Fibroblast of skin of right biceps (primary cell): ENCODE results near the gene CA6.
"Not testable (repeated sequence)": the region's sequence is repeated elsewhere in the genome, so short reads cannot be mapped to it uniquely, and the experiment has no call there.

ENCODE experiments used
- DNase-seq: peaks from one replicate; pipeline ENCODE4 v3.0.0-alpha.2; 2013

CA6 gene

GRCh38 chr1:8930116-8930515, 15.6 kb upstream of the CA6 start:
- DNase-seq = no peak

- DNase-seq = not testable (repeated sequence)
Measured at GRCh38 chr1:8937051-8937450, 8.6 kb upstream of the CA6 start.

DNA sequence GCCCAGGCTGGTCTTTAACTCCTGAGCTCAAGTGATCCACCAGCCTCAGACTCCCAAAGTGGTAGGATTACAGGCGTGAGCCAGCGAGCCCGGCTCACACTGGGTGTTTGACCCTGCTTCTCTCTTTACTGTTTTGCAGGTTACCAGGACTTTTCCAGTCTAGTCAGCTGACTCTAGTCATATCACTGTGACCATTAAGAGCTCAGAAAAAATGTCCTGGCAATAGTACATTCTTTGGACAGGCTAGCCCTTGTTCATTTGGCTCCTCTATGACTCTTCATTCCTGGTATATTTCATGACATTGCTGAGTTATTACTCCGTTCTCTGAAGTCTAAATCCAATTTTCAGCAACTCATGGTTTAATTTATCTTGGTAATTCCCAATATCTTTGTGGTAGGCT, 8.0 kb upstream of the CA6 start:
- DNase-seq = no peak

DNA sequence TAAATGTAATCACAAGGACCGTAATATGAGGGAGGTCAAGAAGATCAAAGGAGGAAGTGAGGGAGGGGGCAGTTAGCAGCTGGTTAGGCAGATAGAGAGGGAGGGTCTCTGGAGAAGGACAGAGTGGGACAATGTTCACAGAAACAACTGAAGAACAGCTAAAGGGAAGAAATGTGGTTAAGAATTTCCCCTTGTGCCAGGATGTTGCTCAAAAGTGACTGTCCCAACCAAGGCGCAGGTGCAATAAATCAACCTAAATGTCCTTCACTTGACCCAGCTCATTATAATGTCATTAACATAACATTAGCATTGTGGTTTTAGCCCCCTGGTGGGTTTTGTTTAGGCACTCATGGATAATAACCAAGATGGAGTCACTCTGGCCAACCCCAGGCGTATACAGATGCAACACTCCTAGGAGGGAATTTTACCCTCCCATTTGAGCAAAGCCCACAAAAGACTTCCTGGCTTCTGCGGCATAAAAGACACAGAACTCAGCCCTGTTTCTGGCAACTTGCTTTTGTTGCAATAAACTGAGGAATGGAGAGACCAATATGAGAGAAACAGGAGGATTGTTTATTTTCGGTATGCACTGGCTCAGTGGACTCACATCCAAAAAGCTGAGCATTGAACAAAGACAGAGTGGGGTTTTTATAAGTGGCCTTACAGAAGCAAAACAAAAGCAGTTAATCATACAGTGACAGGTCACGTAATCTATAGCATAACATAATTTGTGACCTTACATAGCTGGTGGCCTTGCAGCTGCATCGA, 7.3 kb upstream of the CA6 start:
- no peak for DNase-seq

GRCh38 chr1:8939000-8939265, 6.7 kb upstream of the CA6 start:
- no peak for DNase-seq

- DNase-seq = peak; percentile 52
Measured at GRCh38 chr1:8939362-8939995, 6.2 kb upstream of the CA6 start.

DNA sequence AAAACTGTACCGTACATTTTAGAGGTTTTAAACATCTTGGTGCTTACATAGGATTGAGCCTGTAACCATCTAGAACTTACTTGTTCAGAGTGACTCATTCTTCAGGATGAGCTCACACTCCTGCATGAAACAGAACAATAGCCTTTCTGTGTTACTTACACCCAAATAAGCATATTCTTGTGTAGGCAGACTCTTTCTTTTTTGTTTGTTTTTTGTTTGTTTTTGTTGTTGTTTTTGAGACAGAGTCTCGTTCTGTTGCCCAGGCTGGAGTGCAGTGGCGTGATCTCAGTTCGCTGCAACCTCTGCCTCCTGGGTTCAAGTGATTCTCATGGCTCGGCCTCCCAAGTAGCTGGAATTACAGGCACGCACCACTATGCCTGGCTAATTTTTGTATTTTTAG, 3.8 kb upstream of the CA6 start:
- peak; percentile 70 for DNase-seq

- DNase-seq = peak; percentile 10
Measured at GRCh38 chr1:8943498-8944405, 1.9 kb upstream of the CA6 start.

GRCh38 chr1:8947127-8947691, 1.5 kb downstream of the CA6 start:
- DNase-seq = no peak

- DNase-seq = no peak
Measured at GRCh38 chr1:8950309-8950708, 4.6 kb downstream of the CA6 start.

DNA sequence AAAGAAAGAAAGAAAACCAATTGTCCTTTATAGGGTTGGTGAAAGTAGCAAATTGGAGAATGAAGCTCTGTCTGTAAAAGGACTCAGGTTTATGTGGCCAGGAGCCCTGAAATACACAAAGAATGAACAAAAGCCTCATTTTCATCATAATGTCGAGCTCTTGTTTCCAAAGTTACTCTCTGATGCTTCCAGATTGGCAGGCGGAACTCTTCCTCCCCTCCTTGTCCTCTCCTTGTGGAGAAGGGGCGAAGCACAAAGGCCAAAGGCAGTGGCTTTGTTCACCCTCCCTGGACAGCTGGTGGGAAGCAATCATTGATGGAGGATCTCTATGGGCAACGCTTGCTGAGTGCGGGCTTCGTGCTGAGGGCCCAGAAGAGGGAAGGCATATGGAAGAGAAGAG, 5.6 kb downstream of the CA6 start:
- no peak for DNase-seq

DNA sequence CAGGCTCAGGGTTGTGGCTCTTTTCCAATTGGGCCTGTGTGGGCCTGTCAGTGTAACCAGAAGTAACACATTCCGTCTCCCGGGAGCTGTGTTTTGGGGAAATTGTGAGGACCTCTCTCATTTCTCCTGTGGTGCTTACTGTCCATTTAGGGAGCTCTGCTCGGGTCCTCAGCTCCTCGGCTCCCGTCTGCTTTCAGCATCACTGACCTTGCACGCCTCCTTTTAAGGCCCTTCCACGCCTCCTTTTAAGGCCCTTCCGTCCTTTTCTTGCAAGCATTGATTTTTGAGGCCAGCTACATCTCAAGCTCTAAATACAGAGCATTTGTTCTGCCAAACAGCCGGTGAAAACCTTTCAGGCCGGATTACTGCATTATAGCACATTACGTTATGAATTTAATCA, 9.7 kb downstream of the CA6 start:
- DNase-seq = no peak

DNA sequence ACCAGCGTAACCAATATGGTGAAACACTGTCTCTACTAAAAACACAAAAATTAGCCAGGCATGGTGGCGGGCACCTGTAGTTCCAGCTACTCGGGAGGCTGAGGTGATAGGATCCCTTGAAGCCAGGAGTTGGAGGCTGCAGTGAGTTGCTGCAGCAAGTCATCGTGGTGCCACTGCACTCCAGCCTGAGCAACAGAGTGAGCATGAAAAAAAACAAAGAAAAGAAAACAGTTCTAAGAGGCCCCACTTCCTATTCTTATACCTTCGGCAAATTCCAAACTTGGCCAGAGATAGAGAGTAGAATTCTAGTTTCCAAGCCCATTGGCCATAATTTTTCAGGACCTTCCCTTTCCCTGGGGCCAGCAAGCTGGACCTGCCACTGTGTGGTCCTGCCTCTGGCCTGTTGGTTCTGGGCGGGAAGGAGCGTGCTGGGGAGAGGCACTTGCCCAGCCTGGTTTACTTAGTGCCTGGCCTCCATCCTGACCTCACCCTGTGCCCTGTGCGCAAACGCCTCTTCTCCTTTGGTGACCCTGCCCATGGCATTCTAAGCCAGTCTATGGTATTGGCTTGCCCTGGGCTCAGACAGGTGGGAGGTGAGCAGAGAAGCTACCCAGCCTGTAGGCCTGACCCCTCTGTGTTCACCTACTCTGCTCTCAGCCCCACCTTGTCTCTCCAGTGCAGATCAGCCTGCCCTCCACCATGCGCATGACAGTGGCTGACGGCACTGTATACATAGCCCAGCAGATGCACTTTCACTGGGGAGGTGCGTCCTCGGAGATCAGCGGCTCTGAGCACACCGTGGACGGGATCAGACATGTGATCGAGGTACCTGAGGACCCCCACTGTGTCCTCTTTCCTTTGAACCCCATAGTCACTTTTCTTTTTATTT, 11.0 kb downstream of the CA6 start:
- no peak for DNase-seq

DNA sequence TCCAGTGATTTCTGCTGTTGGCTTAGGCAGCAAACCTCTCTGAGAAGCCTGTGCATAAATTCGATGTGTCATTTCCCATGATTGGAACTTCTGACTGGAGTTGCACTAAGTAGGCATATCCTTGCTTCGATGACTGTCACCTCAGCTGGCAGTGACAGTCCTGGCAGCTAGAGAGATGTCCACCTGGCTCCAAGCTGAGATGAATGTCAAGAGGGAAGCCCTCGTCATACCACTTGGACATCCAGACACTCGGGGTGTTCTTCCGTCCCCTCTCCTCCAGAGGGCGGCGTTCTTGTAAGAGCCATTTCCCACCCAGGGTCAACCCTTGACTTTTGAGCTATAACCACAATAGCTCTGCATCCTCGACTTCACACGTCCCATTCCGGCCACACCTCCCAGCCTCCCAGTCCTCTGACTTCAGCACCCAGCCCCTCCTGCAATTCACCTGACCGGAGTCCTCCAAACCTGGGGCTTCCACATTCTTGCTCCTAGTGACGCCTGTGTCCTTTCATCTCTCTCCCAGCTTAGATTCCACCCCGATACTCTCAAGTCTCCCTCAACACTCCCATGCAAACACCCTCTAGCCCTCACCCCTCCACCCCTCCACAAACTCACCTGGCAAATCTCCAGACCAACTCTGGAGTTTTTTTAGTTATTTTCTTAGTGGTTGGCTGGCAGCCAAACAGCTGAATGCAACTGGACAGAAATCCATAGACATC, 17.3 kb downstream of the CA6 start:
- DNase-seq = peak; percentile 39

DNA sequence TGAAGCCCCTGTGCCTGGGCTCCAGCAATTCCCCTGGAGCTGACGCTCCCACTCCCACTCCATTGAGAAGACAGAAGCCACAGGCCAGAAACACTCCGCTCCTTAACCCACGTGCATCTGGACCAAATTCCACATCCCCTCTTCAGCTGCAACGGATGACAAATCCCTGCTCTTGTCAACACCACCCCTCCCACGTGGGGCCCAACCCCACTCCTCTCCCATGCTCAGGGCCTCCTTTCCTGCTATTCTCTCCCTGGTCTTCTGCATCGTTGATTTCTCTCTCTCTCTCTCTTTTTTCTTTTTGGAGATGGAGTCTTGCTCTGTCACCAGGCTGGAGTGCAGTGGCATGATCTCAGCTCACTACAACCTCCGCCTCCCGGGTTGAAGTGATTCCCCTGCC, 18.3 kb downstream of the CA6 start:
- no peak for DNase-seq

DNA sequence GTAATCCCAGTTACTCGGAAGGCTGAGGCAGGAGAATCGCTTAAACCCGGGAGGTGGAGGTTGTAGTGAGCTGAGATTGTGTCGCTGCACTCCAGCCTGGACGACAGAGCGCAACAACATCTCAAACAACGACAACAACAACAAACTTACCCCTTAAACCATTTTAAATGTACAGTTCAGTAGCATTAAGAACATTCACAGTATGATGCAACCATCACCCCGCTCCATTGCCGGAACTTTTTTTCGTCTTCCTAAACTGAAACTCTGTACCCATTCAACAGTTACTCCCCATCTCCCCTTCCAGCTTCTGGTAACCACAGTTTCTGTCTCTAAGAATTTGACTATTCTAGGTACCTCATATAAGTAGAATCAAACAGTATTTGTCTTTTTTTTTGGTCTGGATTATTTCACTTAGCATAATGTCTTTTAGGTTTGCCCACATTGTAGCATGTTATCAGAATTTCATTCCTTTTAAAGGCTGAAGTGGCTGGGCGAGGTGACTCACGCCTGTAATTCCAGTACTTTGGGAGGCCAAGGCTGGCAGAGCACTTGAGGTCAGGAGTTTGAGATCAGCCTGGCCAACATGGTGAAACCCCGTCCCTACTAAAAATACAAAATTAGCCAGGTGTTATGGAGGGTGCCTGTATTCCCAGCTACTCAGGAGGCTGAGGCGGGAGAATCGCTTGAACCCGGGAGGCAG, 19.6 kb downstream of the CA6 start:
- DNase-seq = no peak

- no peak for DNase-seq
Measured at GRCh38 chr1:8966606-8967005, 20.9 kb downstream of the CA6 start.

DNA sequence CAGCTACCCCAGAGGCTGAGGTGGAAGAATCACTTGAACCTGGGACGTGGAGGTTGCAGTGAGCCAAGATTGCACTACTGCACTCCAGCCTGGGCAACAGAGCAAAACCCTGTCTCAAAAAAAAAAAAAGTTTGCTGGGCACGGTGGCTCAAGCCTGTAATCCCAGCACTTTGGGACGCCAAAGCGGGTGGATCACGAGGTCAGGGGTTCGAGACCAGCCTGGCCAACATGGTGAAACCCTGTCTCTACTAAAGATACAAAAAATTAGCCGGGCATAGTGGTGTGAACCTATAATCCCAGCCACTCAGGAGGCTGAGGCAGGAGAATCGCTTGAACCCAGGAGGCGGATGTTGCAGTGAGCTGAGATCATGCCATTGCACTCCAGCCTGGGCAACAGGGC, 23.2 kb downstream of the CA6 start:
- DNase-seq = not testable (repeated sequence)

- no peak for DNase-seq
Measured at GRCh38 chr1:8969937-8970336, 24.3 kb downstream of the CA6 start.

- DNase-seq = no peak
Measured at GRCh38 chr1:8970870-8971337, 25.2 kb downstream of the CA6 start.

- DNase-seq = no peak
Measured at GRCh38 chr1:8974551-8974950, 28.9 kb downstream of the CA6 start.
